Activated CD4-positive, alpha-beta T cell treated with anti-CD3 and anti-CD28 coated beads for 24 hours (primary cell): ENCODE measurements around the gene USF3.
"Not testable (repeated sequence)": the region's sequence is repeated elsewhere in the genome, so short reads cannot be mapped to it uniquely, and the experiment has no call there.

Source experiments
- DNase-seq, 2 donors: peaks; one replicate each; pipeline ENCODE4 v3.0.0-alpha.2; 2020; ENCODE audit warnings: low read depth in 2 of 2

USF3 gene

DNA sequence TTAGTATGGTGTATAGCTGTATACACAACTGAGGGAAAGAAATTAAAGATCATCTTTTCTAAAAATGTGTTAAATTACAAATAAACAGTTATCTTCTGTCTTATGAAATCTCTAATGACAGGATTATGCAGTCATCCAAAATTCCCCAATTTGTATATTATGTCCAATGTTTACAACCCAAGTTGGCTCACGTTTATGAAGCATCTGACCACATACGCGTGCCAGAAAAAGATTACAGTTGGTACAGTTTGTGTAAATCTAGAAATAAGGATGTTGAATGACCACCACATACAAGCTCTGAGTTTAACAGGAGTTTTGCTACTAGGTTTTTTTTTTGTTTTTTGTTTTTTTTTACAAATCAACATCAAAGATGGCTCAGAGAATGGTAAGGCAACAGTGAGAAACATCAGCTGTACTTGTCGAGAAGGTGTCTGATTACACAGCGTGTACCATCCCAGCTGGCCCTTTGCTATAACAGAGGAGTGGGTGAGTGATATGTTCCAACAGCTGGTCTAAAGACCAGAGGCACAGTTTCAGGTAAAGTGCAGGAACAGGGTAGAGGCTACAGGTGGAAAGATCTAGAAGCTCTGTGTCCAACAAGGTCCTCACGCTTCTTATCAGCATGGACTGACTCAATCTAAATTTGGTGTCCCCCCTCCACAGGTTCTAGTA lies 47.1 kb downstream of the USF3 start:
- no peak for DNase-seq

DNA sequence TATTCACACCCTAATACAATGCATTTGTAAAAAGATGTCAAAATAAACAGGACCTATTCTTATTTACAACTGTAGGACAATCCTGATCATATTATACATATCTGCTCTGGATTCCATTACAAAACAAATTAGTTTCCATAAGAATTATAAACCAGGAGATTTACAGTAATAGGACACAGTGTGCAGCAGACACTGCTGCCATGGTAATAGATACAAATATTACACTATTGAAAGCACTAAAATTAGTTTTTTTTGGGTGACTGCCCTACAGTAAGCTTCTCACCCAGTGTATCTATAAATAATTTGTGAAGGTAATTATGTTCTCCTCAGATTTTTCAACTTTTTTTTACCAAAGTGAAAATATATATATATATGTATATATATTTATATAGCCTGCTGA lies 47.9 kb downstream of the USF3 start:
- no peak for DNase-seq

DNA sequence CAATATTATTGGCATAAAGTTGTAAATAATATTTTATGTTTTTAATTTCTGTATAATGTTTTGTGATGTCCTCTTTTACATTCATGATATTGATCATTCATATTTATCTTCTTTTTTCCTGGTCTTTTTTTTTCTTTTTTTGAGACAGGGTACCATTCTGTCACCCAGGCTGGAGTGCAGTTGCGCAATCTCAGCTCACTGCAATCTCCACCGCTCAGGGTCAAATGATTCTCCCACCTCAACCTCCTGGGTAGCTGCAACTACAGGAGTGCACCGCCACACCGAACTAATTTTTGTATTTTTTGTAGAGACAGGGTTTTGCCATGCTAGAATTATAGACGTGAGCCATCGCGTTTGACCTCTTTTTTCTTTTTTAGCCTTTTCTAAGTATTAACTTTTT lies 52.9 kb downstream of the USF3 start:
- no peak for DNase-seq

- no peak for DNase-seq
Observed at GRCh38 chr3:113638910-113639309, 57.5 kb downstream of the USF3 start.

DNA sequence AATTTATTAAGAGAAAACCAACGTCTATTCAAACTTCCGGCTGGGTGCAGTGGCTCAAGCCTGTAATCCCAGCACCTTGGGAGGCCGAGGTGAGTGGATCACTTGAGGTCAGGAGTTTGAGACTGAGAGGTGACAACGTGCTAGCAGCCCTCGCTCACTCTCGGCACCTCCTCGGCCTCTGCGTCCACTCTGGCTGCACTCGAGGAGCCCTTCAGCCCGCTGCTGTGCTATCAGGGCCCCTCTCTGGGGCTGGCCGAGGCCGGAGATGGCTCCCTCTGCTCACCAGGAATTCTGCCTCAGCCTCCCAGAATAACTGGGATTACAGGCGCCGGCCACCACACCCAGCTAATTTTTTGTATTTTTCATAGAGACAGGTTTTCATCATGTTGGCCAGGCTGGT lies 58.7 kb downstream of the USF3 start:
- no peak for DNase-seq

DNA sequence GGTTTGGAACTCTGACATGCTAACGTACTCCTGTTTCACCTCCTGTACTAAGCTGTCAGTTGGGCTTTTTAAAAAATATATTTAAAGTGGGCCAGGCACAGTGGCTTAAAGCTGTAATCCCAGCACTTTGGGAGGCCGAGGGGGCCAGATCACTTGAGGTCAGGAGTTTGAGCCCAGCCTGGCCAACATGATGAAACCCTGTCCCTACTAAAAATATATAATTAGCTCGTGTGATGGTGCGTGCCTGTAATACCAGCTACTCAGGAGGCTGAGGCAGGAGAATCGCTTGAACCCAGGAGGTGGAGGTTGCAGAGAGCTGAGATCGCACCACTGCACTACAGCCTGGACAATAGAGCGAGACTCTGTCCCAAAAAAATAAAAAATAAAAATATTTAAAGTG lies 60.4 kb downstream of the USF3 start:
- not testable (repeated sequence) for DNase-seq

- no peak for DNase-seq
Observed at GRCh38 chr3:113634782-113635474, 61.5 kb downstream of the USF3 start.

GRCh38 chr3:113631573-113631972 lies 64.9 kb downstream of the USF3 start:
- no peak for DNase-seq

DNA sequence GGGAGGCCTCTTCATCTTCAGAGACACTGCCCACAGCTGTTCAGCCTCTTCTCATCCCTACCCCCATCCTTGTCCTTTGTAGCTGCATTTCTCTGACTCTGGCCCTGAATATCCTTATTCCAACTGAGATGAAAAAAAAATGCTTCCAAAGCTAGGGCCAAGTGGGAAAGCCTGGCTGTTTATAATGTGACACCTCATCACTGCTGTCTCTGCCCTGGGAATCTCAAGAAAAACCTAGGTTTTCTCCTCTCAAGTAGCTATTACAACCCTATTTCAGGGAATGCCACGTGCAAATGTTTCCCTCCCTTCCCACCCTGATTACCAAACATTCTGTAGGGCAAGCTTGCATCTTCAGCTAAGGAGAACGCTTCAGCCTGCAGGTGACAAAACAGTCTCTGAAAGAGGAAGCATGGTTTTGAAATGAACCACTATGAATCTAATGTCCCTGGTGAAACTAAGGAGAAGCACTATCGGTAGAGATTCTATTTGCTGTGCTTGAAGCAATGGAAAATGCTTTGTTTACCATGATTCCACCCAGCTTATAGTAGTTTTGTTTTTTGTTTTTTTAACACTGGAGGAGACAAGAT lies 65.4 kb downstream of the USF3 start:
- DNase-seq: no peak

DNA sequence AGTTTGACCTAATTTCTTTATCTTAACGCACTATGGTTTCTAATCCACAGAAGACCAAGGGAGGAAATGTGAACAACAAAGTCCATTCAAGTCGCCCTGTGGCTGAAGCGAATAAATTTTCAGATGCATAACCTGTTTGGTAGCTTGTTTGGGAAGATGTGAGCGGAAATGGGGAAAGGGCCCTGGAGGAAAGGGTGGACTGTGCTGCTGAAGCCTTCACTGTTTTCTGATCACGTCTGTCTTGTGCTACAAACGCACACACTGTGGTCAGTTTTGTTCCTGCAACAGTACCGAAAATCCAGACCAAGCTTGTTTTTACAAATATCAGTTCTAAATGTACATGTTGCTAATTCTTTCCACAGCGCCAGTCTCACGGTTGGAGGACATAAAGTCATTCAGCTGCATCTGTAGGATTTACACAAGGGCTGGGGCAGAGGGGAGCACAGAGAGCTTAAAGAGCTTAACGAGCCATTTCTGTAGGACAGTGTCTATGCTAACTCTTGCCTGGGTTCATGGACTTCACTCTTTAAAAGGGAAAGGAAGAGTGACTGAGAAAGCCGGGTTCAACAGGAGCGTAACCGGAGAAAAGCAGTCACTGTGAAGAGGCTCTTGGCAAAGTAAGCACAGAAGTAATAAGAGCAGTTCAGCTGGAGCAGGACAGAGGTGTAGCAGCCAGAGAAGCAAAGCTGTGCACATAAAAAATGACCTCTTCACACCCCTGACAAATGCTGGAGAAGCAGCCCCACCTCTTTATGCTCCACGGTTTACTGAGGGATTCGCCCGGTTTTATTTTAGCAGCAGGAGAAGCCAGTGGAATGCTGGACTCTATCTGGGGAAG lies 66.6 kb downstream of the USF3 start:
- no peak for DNase-seq

GRCh38 chr3:113628788-113629187 lies 67.7 kb downstream of the USF3 start:
- DNase-seq: no peak

- no peak for DNase-seq
Observed at GRCh38 chr3:113628316-113628715, 68.1 kb downstream of the USF3 start.

- no peak for DNase-seq
Observed at GRCh38 chr3:113626503-113627371, 69.7 kb downstream of the USF3 start.

- no peak for DNase-seq
Observed at GRCh38 chr3:113625834-113626233, 70.6 kb downstream of the USF3 start.

GRCh38 chr3:113623811-113624210 lies 72.6 kb downstream of the USF3 start:
- DNase-seq: no peak

GRCh38 chr3:113623324-113623723 lies 73.1 kb downstream of the USF3 start:
- no peak for DNase-seq

GRCh38 chr3:113620091-113620490 lies 76.4 kb downstream of the USF3 start:
- DNase-seq: no peak

DNA sequence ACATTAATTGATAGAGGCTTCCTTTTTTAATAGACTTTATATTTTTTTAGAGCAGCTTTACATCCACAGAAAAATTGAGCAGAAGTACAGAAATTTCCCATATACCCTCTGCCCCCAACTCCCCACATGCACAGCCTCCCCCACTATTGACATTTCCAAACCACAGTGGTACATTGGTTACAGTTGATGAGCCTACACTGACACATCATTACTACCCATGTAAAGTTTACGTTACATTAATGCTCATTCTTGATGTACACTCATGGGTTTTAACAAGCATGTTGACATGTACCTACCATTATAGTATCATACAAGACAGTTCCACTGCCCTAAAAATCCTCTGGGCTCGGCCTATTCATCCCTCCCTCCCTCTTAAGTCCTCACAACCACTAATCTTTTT lies 78.7 kb downstream of the USF3 start:
- DNase-seq: no peak

DNA sequence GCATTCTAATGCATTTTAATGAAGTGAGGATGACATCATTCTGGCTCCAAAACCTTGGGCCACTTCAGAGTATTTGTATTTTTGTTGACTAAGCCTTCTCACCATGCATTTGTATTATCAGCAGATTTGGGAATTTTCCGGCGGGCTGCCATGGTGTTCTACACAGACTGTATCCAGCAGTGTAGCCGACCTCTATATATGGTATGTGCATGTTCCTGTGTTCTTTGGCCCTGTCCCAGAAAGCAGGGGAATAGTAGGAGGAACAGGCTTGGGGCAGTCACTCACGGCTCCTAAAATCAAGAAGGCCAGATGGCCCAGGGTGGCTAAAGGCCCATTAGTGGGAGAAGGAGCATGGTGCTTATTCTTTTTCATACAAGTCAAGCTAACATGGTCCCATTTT lies 80.5 kb downstream of the USF3 start:
- no peak for DNase-seq

DNA sequence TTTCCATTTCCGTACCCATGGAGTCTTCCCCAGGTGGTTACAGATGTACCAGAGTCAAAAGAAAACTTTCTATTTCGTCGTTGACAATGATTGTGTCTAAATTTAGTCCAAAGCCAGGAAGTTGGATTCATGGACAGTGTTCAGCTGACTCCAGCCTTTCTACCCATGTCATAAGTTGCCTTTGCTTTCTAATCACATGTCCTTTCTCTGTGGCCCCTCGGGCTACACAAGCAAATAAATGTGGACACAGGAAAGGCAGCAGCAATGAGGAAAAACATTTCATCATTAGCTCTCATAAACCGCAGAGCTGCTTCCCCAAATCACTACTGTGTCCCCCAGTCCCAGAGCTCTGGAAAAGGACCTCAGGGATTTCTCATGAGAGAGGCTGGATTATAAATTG lies 82.0 kb downstream of the USF3 start:
- DNase-seq: no peak

GRCh38 chr3:113607219-113607596 lies 89.2 kb downstream of the USF3 start:
- DNase-seq: no peak
